Caco-2 (cell line): Measurements from ENCODE around the gene FAM118A. TPM values are rescaled to one million over a fixed set of nuclear protein-coding genes. Genes with fewer than 3 reads are reported as not detected.

Experiments
- BruUV-seq: library from RNA; stranded (reverse); fragments of 400-500 nt; replicated peaks from 2 replicates; lab custom pipeline; 2021; lab: Mats Ljungman, UMichigan
- CTCF ChIA-PET: fragments of 300-600 bp; sonication (Branson Sonifier 250); formaldehyde crosslinking; loops from one replicate; lab custom pipeline; 2022; ENCODE audit warnings: antibody characterized with exemption; lab: Charles Lee
- POLR2A ChIA-PET: fragments of 300-600 bp; sonication (Branson Sonifier 250); formaldehyde crosslinking; loops from one replicate; lab custom pipeline; 2022; ENCODE audit warnings: antibody characterized with exemption; lab: Charles Lee
- DNase-seq, 2 experiments: peaks; one replicate each; pipeline versions ENCODE4 v3.0.0 to v3.0.0-alpha.2; 2020 to 2022
- H3K27me3 ChIP-seq: replicated peaks from 2 replicates; pipeline ENCODE4 v1.6.0; 2011; ENCODE audit warnings: low read length; ENCODE audit not compliant: control insufficient read depth, insufficient read depth
- H3K36me3 ChIP-seq: 2 replicates; pipeline ENCODE4 v1.5.1; 2011; ENCODE audit warnings: low read length; ENCODE audit not compliant: control insufficient read depth, insufficient read depth
- H3K4me1 ChIP-seq: fragments of 250-450 bp; sonication (Bioruptor Pico); 2 replicates; pipeline ENCODE4 v1.5.1; 2020; ENCODE audit warnings: mild to moderate bottlenecking
- H3K4me3 ChIP-seq: 2 replicates; pipeline ENCODE4 v1.5.1; 2011; ENCODE audit warnings: low read depth, mild to moderate bottlenecking, control low read depth, low read length
- H3K9me3 ChIP-seq: fragments of 250-450 bp; sonication (Bioruptor Pico); 2 replicates; pipeline ENCODE4 v1.5.1; 2020; ENCODE audit warnings: mild to moderate bottlenecking, moderate library complexity
- H3K27ac Mint-ChIP-seq: one replicate; pipeline ENCODE4 v1.8.0; 2022; ENCODE audit warnings: mixed read lengths; ENCODE audit not compliant: unreplicated experiment
- H3K27me3 Mint-ChIP-seq: one replicate; pipeline ENCODE4 v1.8.0; 2022; ENCODE audit warnings: mixed read lengths; ENCODE audit not compliant: insufficient read depth, unreplicated experiment
- H3K36me3 Mint-ChIP-seq: one replicate; pipeline ENCODE4 v1.8.0; 2022; ENCODE audit warnings: mild to moderate bottlenecking, mixed read lengths; ENCODE audit not compliant: insufficient read depth, unreplicated experiment
- H3K4me1 Mint-ChIP-seq: one replicate; pipeline ENCODE4 v1.8.0; 2022; ENCODE audit warnings: low read depth, mixed read lengths; ENCODE audit not compliant: unreplicated experiment
- H3K4me3 Mint-ChIP-seq: one replicate; pipeline ENCODE4 v1.8.0; 2022; ENCODE audit warnings: mild to moderate bottlenecking, moderate library complexity, mixed read lengths; ENCODE audit not compliant: unreplicated experiment
- H3K9me3 Mint-ChIP-seq: one replicate; pipeline ENCODE4 v1.8.0; 2022; ENCODE audit warnings: mixed read lengths; ENCODE audit not compliant: unreplicated experiment
- intact Hi-C: fragments of 100-400 bp; cut with micrococcal nuclease; formaldehyde crosslinking; loops from one replicate; pipeline ENCODE4 v1.10.0; 2022; ENCODE audit not compliant: unreplicated experiment
- total RNA-seq: library from RNA; stranded (reverse); gene quantifications from 2 replicates; pipeline ENCODE4 v1.2.3, GENCODE V29; 2022
- TF ChIP-seq, protein P1 (sequence below), 2 experiments: fragments of 200-600 bp in 1 of 2; IDR thresholded peaks; 1 replicate in 1 of 2; 2 replicates in 1 of 2; pipeline versions ENCODE4 v1.5.1 to v1.8.0; 2011 to 2022; ENCODE audit warnings: antibody characterized with exemption in 1 of 2, control low read depth in 1 of 2, inconsistent platforms in 1 of 2, low read depth in 1 of 2, low read length in 1 of 2, mild to moderate bottlenecking in 1 of 2, moderate library complexity in 1 of 2; ENCODE audit not compliant: insufficient read depth in 1 of 2, severe bottlenecking in 1 of 2, unreplicated experiment in 1 of 2

Gene FAM118A
- total RNA-seq, 1 experiment from 2014 or later, result 120 TPM

DNA sequence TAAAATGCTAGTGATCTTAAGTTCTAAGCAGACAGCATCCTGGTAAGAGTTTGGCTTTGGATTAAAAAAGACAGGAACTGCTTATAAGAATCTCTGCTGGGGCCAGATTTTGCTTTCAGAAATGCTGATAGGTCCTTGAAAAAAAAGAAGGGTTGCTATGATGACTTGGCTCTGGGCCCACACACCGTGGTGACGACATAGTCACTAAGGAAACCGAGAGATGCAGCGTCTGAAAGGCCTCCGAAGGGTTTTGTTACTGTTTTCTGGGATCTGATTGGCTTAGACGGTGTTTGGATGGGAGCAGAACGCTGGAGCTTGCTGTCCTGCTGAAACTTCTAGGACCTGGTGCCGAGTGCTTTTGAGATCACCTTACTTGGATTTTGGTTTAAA lies 8.4 kb downstream of the FAM118A start:
- Mint-ChIP-seq H3K36me3 (peaks cover 46% of the 10 kb centered on the region), H3K27ac (peak overlapping the region; percentile 75), H3K9me3 (no peaks in the 10 kb centered on the region), H3K27me3 (no peaks in the 10 kb centered on the region), H3K4me3 (no peak overlapping the region), H3K4me1 (peaks cover 31% of the 10 kb centered on the region)
- H3K36me3 ChIP-seq, result peaks cover 2% of the 10 kb centered on the region
- POLR2A ChIA-PET, result no interaction called here
- intact Hi-C loops, result no loop called here
- no peaks in the 10 kb centered on the region for H3K27me3 ChIP-seq
- H3K4me1 ChIP-seq, result peaks cover 49% of the 10 kb centered on the region
- H3K4me3 ChIP-seq, result no peak overlapping the region
- TF ChIP-seq, protein P1, sequence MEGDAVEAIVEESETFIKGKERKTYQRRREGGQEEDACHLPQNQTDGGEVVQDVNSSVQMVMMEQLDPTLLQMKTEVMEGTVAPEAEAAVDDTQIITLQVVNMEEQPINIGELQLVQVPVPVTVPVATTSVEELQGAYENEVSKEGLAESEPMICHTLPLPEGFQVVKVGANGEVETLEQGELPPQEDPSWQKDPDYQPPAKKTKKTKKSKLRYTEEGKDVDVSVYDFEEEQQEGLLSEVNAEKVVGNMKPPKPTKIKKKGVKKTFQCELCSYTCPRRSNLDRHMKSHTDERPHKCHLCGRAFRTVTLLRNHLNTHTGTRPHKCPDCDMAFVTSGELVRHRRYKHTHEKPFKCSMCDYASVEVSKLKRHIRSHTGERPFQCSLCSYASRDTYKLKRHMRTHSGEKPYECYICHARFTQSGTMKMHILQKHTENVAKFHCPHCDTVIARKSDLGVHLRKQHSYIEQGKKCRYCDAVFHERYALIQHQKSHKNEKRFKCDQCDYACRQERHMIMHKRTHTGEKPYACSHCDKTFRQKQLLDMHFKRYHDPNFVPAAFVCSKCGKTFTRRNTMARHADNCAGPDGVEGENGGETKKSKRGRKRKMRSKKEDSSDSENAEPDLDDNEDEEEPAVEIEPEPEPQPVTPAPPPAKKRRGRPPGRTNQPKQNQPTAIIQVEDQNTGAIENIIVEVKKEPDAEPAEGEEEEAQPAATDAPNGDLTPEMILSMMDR (IDR thresholded peaks at IDR 0.05; ENCODE audit: insufficient read depth in 1 of 2, low read depth in 1 of 2, low read length in 1 of 2, severe bottlenecking in 1 of 2, unreplicated experiment in 1 of 2), result no peak
- DNase-seq, result no peak
- no peaks in the 10 kb centered on the region for H3K9me3 ChIP-seq
- CTCF ChIA-PET, result interaction anchor here (1.5 kb wide), 1 partner anchor 45 kb away, joined by 6 read pairs; no protein-coding TSS in a partner anchor
- no TSS peak for BruUV-seq

- Histone ChIP-seq H3K27me3 (no peaks in the 10 kb centered on the region), H3K9me3 (no peaks in the 10 kb centered on the region), H3K4me1 (peaks cover 43% of the 10 kb centered on the region), H3K36me3 (peaks cover 5% of the 10 kb centered on the region), H3K4me3 (no peak overlapping the region)
- no peaks in the 10 kb centered on the region for H3K9me3 Mint-ChIP-seq
- no TSS peak for BruUV-seq
- peak overlapping the region; percentile 75 for H3K27ac Mint-ChIP-seq
- intact Hi-C loops, result no loop called here
- TF ChIP-seq, protein P1 (IDR thresholded peaks at IDR 0.05; ENCODE audit: insufficient read depth in 1 of 2, low read depth in 1 of 2, low read length in 1 of 2, severe bottlenecking in 1 of 2, unreplicated experiment in 1 of 2), result no peak
- CTCF ChIA-PET, result no interaction called here
- peaks cover 51% of the 10 kb centered on the region for H3K36me3 Mint-ChIP-seq
- POLR2A ChIA-PET, result no interaction called here
- H3K4me3 Mint-ChIP-seq, result no peak overlapping the region
- H3K27me3 Mint-ChIP-seq, result no peaks in the 10 kb centered on the region
- peaks cover 26% of the 10 kb centered on the region for H3K4me1 Mint-ChIP-seq
- no peak for DNase-seq
These were observed 9.0 kb downstream of the FAM118A start for GRCh38 chr22:45318558-45319323.

DNA sequence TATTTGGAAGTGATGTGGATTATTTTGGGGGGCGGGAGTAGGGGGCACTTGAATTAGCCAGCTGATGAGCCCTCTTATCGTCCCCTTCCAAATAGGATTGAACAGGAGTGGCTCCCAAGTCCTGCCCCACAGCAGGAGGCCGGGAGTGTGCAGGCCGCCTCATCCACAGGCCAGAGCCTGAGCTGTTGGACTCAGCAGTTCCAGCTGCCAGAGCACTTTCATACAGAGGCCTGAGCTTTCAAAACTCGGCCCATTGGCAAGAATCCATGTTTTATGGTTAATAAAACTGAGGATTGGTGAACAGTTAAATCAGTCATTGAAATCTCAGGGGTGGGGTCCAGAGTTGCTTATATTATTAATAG lies 9.6 kb downstream of the FAM118A start:
- no peak overlapping the region for H3K4me3 ChIP-seq
- peak overlapping the region; percentile 75 for H3K27ac Mint-ChIP-seq
- H3K27me3 ChIP-seq, result no peaks in the 10 kb centered on the region
- ChIA-PET CTCF (no interaction called here), POLR2A (no interaction called here)
- DNase-seq, result no peak
- peaks cover 8% of the 10 kb centered on the region for H3K36me3 ChIP-seq
- no peaks in the 10 kb centered on the region for H3K9me3 Mint-ChIP-seq
- H3K36me3 Mint-ChIP-seq, result peaks cover 56% of the 10 kb centered on the region
- H3K4me1 ChIP-seq, result peaks cover 37% of the 10 kb centered on the region
- intact Hi-C loops, result no loop called here
- no peak overlapping the region for H3K4me3 Mint-ChIP-seq
- no peaks in the 10 kb centered on the region for H3K9me3 ChIP-seq
- H3K27me3 Mint-ChIP-seq, result no peaks in the 10 kb centered on the region
- BruUV-seq, result no TSS peak
- TF ChIP-seq, protein P1 (IDR thresholded peaks at IDR 0.05; ENCODE audit: insufficient read depth in 1 of 2, low read depth in 1 of 2, low read length in 1 of 2, severe bottlenecking in 1 of 2, unreplicated experiment in 1 of 2), result no peak
- H3K4me1 Mint-ChIP-seq, result peaks cover 20% of the 10 kb centered on the region
